Gastroesophageal sphincter (tissue), 3 donors: Measurements from ENCODE around the gene KNL1.

Source experiments
- POLR2A ChIP-seq, 2 donors: fragments of 450-650 bp; IDR thresholded peaks; one replicate each; pipeline ENCODE4 v1.6.1; 2017; ENCODE audit warnings: antibody characterized with exemption in 2 of 2, mild to moderate bottlenecking in 2 of 2, moderate library complexity in 1 of 2
- POLR2AphosphoS5 ChIP-seq: sonication (generic); formaldehyde crosslinking; IDR thresholded peaks from one replicate; pipeline ENCODE4 v1.6.1; 2017; ENCODE audit warnings: antibody characterized with exemption
- TF ChIP-seq, protein P1 (sequence below), 4 experiments: fragments of 200-600 bp in 2 of 4; fragments of 450-650 bp in 2 of 4; sonication (generic) in 1 of 4; IDR thresholded peaks; one replicate each; pipeline ENCODE4 v1.5.1; 2017 to 2019; ENCODE audit warnings: antibody characterized with exemption in 4 of 4, mild to moderate bottlenecking in 2 of 4, moderate library complexity in 2 of 4

DNA sequence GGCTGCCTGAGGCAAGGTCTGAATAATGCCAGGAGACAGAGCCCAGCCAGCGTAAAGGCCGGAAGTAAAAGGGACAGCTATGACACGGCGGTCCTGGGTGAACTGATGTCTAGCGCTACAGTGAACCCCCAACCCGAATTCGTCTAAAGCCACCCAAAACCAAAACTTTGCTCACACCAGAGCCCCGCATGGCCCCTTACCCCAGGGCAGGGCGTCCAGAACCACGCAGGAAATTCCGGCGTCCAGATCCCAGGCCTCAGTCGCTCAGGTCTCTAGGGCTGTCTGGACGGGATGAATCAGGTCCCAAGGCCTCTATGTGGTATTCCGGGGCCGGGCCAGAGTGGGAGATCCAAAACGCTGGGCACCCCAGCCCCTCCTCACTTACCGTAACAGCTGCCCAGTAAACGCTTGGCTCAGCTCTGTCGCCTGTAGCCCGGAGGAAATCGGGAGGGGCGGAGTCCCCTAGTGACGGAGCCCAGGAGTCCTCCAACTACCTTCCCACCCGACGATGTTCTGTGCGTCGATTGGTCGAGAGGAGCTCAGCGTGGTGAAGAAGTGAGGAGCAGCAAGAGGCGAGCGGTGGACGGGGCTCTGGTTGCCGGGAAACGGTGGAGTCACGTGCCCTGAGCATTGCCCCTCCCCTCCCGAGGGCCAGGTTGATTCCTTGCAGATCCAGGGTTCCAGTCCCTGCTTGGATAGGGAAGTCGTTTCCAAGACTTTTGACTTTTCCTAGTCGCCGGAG lies 29.3 kb upstream of the KNL1 start, which contains the start of gene CCDC32:
- TF ChIP-seq POLR2AphosphoS5 (peak; percentile 83), POLR2A (IDR thresholded peaks at IDR 0.05) (peak; percentile 71 to 73)
- TF ChIP-seq, protein P1, sequence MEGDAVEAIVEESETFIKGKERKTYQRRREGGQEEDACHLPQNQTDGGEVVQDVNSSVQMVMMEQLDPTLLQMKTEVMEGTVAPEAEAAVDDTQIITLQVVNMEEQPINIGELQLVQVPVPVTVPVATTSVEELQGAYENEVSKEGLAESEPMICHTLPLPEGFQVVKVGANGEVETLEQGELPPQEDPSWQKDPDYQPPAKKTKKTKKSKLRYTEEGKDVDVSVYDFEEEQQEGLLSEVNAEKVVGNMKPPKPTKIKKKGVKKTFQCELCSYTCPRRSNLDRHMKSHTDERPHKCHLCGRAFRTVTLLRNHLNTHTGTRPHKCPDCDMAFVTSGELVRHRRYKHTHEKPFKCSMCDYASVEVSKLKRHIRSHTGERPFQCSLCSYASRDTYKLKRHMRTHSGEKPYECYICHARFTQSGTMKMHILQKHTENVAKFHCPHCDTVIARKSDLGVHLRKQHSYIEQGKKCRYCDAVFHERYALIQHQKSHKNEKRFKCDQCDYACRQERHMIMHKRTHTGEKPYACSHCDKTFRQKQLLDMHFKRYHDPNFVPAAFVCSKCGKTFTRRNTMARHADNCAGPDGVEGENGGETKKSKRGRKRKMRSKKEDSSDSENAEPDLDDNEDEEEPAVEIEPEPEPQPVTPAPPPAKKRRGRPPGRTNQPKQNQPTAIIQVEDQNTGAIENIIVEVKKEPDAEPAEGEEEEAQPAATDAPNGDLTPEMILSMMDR (IDR thresholded peaks at IDR 0.05) = no peak
